Epidermal melanocyte (primary cell): ENCODE measurements around the gene NIPA2.

ENCODE experiments used
- DNase-seq: peaks from one replicate; pipeline ENCODE4 v3.0.0; 2011; ENCODE audit warnings: low spot score; ENCODE audit not compliant: insufficient read length

Gene NIPA2

GRCh38 chr15:22839046-22839695 lies 705 bp downstream of the NIPA2 start:
- DNase-seq: no peak

DNA sequence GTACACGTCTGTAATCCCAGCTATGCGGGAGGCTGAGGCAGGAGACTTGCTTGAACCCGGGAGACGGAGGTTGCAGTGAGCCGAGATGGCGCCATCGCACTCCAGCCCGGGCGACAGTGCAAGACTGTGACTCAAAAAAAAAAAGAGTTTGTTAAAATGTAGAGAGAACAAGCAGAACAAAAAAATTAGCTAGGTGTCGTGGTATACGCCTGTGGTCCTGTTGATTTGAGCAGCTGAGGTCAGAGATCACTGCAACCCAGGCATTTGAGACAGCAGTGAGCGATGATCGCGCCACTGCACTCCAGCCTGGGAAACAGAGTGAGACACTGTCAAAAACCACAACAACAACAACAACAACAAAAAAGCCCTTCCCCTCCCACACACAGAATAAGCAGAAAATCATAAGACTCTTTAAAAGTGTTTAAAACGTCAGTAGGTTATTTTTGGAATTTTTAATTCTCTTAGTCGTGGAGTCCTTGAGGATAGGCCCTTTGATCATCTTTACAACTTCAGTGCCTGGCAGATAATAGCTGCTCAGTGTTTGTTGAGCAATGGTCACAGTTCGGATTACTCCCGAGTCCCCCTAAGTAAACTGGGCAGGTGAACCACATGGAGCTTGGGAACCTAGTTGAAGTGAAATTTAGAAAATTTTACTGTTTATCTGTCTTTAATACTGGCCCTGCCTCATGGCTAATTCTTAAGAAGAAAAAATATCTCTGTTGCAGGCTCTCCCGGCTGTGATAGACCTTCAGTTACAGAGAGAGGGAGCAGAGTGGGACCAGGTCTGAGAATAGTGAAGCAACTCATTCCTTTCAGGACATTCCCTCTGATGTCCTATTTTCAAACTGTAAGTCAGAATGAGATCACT lies 6.2 kb downstream of the NIPA2 start:
- DNase-seq: no peak

GRCh38 chr15:22845289-22845900 lies 6.9 kb downstream of the NIPA2 start:
- DNase-seq: no peak

DNA sequence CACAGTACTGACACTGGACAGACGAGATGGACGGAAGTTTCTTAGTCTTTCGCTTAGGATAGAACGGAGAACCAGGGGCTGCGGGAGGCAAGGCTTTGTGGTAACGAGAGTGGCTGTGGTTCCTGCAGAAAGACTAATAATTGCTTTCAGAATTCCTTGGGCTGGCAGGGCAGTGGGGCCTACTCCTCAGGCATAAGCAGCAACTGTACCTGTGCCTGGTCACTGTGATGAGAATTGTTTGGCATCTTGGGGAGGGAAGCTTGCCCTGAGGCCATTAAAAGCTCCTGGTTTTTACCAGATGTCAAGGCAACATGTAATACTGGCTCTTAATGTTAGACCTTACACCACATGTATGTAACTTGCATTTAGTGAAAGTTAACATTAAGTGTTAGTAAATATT lies 7.6 kb downstream of the NIPA2 start:
- no peak for DNase-seq

DNA sequence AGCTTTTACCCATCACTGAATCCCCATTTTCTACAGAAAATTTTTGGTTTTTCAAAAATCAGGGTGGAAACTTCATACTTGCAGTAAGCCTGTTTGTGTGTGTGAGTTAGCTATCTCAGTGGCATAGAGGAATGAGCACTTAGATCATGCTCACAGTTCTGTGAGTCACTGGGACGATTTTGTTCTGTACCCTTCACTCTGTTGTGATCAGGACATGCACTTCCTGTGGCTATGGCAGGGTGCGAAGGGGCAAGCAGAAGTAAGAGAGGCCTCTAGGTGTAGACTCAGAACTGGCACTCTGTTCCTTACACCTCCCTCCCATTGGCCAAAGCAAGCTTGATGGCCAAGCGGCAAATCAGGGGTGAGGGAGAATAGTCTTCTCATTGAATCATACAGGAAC lies 11.6 kb downstream of the NIPA2 start:
- no peak for DNase-seq

DNA sequence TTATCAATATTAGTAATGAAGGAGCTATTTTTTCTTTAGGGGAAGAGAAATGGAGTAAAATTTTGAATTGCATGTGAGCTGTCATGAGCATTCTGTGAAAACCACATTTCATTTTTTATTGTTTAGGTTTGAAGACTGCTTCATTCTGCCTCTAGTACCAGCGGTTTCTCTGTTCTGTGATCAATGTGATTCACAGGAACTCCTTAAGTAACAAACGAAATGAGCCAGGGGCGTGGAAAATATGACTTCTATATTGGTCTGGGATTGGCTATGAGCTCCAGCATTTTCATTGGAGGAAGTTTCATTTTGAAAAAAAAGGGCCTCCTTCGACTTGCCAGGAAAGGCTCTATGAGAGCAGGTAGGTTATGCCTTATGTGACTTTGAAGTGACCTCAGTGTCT lies 13.0 kb downstream of the NIPA2 start:
- DNase-seq: no peak

DNA sequence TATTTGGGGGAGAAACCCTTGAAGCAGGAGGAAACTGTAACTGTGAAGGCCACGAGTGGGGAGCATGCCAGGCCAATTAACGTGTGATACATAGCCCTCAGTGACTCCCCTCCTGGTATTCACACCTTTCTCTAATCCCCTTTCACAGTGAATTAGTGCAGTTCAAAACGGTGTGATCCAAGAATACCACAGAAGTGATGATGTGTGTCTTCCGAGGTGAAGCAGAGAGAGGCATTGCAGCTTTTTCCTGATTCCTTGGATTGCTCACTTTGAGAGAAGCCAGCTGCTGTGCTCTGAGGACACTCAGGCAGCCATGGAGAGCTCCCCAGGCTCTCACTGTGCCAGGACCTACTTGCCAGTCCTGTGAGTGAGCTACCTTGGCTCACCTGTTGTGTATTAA lies 17.3 kb downstream of the NIPA2 start:
- no peak for DNase-seq

DNA sequence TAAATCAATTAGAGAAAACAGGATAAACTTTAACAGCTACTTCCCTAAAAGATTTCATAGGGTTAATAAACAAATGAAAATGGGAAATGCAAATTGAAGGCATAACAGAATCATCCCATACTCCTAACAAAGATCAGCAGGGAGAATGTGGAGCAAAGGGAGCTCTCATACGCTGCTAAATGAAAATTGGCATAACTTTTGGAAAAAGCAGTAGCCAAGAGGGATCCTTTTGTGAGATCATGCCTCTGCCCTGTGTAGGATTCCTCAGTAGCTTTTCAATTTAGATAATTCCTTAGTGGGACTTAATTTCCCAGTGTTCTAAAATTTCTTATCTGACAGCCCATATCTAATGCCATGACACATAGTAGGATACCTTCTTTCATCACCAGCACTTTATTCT lies 18.2 kb downstream of the NIPA2 start:
- DNase-seq: no peak

DNA sequence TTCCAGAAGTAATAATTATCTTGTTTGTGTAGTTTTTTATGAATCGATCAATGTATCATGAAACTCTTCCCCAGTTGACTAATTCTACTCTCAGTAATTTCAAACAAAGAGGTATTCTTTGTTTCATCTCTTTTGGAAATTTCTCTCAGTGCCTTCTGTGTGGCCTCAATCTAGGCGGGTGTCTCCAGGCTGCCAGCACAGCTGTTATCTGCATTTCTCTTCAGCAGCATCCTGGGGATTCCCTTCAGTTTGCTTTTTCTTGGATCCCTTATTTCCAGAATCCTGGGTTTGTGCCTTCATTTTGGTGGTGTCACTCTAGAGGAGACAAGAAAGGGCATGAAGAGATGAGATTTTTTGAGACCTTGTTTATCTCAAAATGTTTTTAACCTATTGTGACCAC lies 22.7 kb downstream of the NIPA2 start:
- no peak for DNase-seq

DNA sequence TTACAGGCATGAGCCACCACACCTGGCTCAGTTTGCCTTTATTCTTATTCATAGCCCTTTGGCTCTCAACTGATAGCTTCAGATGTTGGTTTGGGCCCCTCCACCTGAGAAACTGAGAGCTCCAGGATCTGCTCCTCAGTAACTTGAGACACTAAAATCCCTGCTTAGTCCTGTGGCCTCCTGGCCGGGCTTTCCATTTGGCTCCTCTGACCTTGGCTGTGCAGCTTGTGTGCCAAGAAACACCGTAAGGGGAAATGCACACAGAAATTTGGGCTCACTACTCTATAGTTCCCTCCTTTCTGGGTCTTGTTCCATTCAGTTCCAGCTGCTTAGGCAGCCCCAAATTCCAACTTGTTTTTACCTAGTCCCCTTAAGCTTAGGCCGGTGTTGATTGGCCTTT lies 24.9 kb downstream of the NIPA2 start:
- no peak for DNase-seq

- DNase-seq: no peak
These were observed 27.6 kb downstream of the NIPA2 start for GRCh38 chr15:22866079-22866478.

GRCh38 chr15:22867886-22868285 lies 29.4 kb downstream of the NIPA2 start:
- no peak for DNase-seq

DNA sequence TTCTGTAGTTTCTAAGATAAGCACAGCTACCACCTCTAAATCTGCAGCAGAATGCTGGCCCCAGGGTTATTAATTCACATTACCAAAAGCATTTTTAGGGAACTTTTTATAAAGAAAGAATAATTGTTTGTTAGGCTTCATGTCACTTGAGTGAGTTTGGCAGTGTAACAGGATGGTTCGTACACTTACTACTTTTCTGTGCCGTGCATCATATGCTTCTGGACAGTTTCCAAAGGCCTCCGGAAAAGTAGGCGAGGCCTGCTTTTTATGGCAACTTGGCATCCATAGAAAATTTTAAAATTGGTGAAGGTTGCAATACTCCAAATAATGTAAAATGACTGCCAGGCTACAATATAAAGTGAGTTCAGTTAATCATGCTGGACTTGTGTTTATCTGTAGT lies 30.0 kb downstream of the NIPA2 start:
- peak; percentile 62 for DNase-seq

GRCh38 chr15:22868928-22869327 lies 30.5 kb downstream of the NIPA2 start:
- no peak for DNase-seq

DNA sequence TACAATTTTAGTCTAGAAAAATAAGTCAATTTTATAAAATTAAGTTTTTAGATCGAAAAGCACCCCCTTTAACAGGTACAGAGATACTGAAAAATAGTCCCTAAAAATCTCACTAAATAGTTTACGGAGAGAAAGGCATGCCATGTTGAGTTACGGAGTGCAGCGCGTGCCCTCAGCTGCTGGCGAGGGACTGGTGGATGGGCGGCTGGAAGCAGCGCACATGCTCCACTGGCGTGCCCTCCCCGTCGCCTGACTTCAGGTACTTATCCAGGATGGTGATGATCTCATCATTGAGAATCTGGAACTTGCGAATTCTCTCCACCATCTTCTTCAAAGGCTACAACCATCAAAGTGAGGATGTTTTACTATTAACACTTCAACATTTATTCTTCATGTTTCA lies 31.4 kb downstream of the NIPA2 start:
- no peak for DNase-seq

GRCh38 chr15:22870865-22871264 lies 32.4 kb downstream of the NIPA2 start:
- no peak for DNase-seq

DNA sequence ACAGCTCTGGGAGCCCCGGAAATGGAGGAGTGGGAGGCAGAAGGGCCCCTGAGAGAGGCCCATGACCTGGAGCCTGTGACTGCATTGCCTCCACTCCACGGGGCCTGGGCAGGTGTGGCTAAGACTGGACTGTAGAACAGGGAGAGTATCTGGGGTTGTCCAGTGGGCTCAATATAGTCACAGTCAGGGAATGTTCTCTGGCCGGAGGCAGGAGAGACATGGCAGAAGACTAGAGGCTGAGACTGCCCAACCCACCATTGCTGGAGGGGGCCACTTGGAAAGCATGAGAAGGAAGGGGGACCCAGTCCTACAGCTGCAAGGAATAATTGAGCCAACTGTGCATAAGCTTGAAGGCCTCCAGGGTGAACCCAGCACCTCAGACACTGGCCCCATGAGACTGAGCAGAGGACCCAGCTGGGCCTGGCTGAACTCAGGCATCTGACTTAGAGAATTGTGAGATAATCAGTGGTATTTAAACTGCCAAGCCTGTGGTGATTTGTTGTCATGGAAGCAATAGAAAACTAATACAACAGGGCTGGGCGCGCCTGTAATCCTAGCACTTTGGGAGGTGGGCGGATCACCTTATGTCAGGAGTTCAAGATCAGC lies 33.1 kb downstream of the NIPA2 start:
- no peak for DNase-seq

DNA sequence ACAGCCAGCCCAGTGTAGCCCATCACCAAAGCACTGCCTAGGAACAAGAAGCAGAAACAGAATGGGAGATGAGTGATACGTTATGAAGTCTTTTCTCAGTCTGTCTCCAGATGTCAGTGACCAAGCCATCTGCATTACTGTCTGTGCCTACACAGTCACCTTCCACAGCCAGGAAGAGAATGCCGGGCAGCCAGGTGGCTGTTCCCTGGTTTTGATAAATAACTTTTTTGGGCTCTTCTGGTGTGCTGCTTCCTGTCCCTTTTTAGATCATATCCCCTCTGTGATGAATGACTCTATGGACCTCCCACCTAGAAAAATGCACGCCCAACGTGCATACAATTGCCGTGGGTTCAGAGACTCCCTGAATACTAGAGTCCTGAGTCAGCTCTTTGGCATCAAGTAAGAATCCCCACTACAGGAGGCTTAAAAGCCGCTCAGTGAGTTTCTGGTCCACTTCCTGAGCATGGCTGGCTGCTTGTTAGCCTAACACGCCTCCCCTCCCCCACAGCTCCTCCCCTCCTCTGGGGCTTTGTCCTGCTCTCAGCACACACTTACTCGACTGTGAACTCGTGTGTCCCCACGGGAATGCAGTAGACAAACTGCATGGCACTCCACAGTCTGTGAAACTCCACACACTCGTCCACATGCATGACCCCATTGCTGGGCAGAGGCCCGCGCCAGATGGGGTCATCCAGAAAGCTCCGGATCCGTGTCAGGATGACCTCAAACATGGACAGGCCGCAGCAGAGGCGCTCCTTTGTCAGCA lies 34.7 kb downstream of the NIPA2 start:
- no peak for DNase-seq

- DNase-seq: no peak
These were observed 35.4 kb downstream of the NIPA2 start for GRCh38 chr15:22873841-22874240.

DNA sequence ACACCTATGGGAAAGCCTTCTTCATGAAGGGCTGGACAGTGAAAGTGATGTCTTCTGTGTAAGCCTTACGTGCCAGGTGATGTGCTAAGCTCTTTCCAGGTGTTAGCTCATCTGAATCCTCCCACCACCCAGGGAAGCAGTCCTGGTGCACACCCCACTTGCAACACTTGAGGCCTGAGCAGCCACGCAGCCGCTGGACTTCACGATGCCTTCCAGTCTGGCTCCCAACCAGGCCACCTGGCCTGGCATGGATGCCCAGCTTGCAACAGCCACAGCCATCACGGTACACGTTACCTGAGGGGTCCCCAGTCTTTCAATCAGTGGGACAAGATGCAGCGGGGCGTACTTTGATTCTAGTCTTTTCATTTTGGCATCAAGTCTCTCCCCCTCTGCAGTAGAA lies 35.8 kb downstream of the NIPA2 start:
- DNase-seq: no peak

GRCh38 chr15:22874966-22875365 lies 36.5 kb downstream of the NIPA2 start:
- no peak for DNase-seq
